Measurements from ENCODE around the gene USP48. TPM values are rescaled to one million over a fixed set of nuclear protein-coding genes. Genes with fewer than 3 reads are reported as not detected.

Gene USP48
- total and polyA plus RNA-seq, 10 of the 15 experiments (the other 5 are each of a cell fraction or from before 2014, with no cell fraction given): 21.2 to 115 (median 75.5) TPM

DNA sequence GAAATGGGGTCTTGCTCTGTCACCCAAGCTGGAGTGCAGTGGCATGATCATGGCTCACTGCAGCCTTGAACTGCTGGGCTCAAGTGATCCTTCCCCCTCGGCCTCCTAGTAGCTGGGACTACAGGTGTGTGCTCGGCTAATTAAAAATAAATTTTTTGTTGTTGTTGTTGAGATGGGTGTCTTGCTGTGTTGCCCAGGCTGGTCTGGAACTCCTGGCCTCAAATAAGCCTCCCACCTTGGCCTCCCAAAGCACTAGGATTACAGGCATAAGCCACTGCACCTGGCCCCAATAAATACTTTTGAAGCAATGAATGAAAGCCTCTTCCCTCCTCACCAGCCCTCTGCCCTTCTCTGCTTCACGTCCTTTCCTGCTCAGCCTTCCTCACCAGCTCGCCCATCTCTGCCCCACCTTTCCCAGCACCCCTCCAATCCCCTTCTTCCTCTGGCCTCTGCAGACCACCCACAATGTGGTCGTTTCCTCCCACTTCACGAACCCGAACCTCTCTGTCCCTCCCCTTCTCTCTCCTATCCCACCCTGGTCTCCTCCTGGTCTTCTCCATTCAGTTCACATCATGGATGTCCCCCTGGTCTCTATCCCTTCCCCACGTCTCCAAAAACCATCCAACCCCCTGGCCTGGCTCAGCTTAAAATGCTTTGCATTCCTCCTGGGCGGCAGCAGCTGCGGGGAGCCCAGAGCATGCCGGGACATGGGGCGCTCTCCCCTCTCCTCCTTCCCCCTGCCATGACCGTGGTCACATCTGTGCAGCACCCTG, 152.2 kb downstream of the USP48 start:
- Histone ChIP-seq H3K4me1 (ENCODE audit: control insufficient read depth, insufficient read depth, low read length) (no peaks in the 10 kb centered on the region), H3K79me2 (ENCODE audit: control insufficient read depth, insufficient read depth, low read length) (no peaks in the 10 kb centered on the region), H4K20me1 (ENCODE audit: control insufficient read depth, insufficient read depth) (no peaks in the 10 kb centered on the region), H3K9me3 (replicated peaks; ENCODE audit: control insufficient read depth, insufficient read depth, low read length) (no peaks in the 10 kb centered on the region), H3K4me3 (no peak overlapping the region), H3K4me2 (ENCODE audit: control insufficient read depth, insufficient read depth) (no peak overlapping the region), H3K27ac (ENCODE audit: control insufficient read depth, insufficient read depth) (no peak overlapping the region), H2AFZ (ENCODE audit: control insufficient read depth, low read depth, low read length) (no peak overlapping the region), H3K36me3 (ENCODE audit: control insufficient read depth in 2 of 2, insufficient read depth in 2 of 2, low read length in 1 of 2) (no peaks in the 10 kb centered on the region), H3K27me3 (replicated peaks in 1 of 2; ENCODE audit: control insufficient read depth in 2 of 2, insufficient read depth in 2 of 2, low read length in 1 of 2) (peaks cover 0 to 3% of the 10 kb centered on the region in 2 experiments; a peak in 2 of 4 replicates), H3K9ac (ENCODE audit: control insufficient read depth, insufficient read depth, low read length) (no peak overlapping the region)
- 9% methylated on average over 13 of the region's 13 CpGs for WGBS (ENCODE audit: insufficient coverage, insufficient replicate concordance, low lambda C conversion rate, missing lambda C conversion rate)
- ATAC-seq (no peak), FAIRE-seq (no peak), DNase-seq (ENCODE audit: low read depth, low spot score) (no peak)
- ChIA-PET SMC1A (ENCODE audit: uncharacterized antibody, unreplicated experiment) (no interaction called here), POLR2A (no interaction called here), CTCF (no interaction called here), RAD21 (ENCODE audit: unreplicated experiment) (no interaction called here)
- in situ Hi-C loops (cut with MboI): no loop called here
- TF ChIP-seq IKZF1 (conservative IDR thresholded peaks at IDR 0.05): no peak
- no peak for TF ChIP-seq POLR2AphosphoS5 (IDR thresholded peaks at IDR 0.05; ENCODE audit: low read length)
- TF ChIP-seq ASH2L (IDR thresholded peaks at IDR 0.05; ENCODE audit: borderline replicate concordance, low read depth): no peak
- no peak for TF ChIP-seq SUZ12 (IDR thresholded peaks at IDR 0.05; ENCODE audit: unreplicated experiment)
- no peak for TF ChIP-seq SP1 (IDR thresholded peaks at IDR 0.05; ENCODE audit: low read depth, low read length)
- TF ChIP-seq, protein P1, sequence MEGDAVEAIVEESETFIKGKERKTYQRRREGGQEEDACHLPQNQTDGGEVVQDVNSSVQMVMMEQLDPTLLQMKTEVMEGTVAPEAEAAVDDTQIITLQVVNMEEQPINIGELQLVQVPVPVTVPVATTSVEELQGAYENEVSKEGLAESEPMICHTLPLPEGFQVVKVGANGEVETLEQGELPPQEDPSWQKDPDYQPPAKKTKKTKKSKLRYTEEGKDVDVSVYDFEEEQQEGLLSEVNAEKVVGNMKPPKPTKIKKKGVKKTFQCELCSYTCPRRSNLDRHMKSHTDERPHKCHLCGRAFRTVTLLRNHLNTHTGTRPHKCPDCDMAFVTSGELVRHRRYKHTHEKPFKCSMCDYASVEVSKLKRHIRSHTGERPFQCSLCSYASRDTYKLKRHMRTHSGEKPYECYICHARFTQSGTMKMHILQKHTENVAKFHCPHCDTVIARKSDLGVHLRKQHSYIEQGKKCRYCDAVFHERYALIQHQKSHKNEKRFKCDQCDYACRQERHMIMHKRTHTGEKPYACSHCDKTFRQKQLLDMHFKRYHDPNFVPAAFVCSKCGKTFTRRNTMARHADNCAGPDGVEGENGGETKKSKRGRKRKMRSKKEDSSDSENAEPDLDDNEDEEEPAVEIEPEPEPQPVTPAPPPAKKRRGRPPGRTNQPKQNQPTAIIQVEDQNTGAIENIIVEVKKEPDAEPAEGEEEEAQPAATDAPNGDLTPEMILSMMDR (IDR thresholded peaks at IDR 0.05 in 2 of 3, conservative IDR thresholded peaks at IDR 0.05 in 1 of 3; ENCODE audit: control insufficient read depth in 2 of 3, extremely low read depth in 1 of 3, insufficient read depth in 1 of 3, low read depth in 3 of 3, low read length in 3 of 3): no peak
- no peak for TF ChIP-seq NR2C2 (IDR thresholded peaks at IDR 0.05; ENCODE audit: borderline replicate concordance, control insufficient read depth, insufficient read length, low read depth)
- TF ChIP-seq CREM (IDR thresholded peaks at IDR 0.05; ENCODE audit: low read depth): no peak
- no peak for TF ChIP-seq ATF7 (IDR thresholded peaks at IDR 0.05; ENCODE audit: low read depth)
- TF ChIP-seq, protein P2, sequence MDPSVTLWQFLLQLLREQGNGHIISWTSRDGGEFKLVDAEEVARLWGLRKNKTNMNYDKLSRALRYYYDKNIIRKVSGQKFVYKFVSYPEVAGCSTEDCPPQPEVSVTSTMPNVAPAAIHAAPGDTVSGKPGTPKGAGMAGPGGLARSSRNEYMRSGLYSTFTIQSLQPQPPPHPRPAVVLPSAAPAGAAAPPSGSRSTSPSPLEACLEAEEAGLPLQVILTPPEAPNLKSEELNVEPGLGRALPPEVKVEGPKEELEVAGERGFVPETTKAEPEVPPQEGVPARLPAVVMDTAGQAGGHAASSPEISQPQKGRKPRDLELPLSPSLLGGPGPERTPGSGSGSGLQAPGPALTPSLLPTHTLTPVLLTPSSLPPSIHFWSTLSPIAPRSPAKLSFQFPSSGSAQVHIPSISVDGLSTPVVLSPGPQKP (IDR thresholded peaks at IDR 0.05; ENCODE audit: low read depth, low read length): no peak
- no peak for TF ChIP-seq MEF2A (IDR thresholded peaks at IDR 0.05; ENCODE audit: insufficient read depth, low read depth, low read length)
- TF ChIP-seq, protein P3, sequence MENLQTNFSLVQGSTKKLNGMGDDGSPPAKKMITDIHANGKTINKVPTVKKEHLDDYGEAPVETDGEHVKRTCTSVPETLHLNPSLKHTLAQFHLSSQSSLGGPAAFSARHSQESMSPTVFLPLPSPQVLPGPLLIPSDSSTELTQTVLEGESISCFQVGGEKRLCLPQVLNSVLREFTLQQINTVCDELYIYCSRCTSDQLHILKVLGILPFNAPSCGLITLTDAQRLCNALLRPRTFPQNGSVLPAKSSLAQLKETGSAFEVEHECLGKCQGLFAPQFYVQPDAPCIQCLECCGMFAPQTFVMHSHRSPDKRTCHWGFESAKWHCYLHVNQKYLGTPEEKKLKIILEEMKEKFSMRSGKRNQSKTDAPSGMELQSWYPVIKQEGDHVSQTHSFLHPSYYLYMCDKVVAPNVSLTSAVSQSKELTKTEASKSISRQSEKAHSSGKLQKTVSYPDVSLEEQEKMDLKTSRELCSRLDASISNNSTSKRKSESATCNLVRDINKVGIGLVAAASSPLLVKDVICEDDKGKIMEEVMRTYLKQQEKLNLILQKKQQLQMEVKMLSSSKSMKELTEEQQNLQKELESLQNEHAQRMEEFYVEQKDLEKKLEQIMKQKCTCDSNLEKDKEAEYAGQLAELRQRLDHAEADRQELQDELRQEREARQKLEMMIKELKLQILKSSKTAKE (IDR thresholded peaks at IDR 0.05; ENCODE audit: low read depth, poor library complexity, severe bottlenecking): no peak
- no peak for TF ChIP-seq TAF1 (IDR thresholded peaks at IDR 0.05; ENCODE audit: borderline replicate concordance, low read depth, low read length)
- TF ChIP-seq CEBPB (IDR thresholded peaks at IDR 0.05; ENCODE audit: borderline replicate concordance in 1 of 2, low read depth in 2 of 2, low read length in 2 of 2): no peak
- no peak for TF ChIP-seq KDM1A (IDR thresholded peaks at IDR 0.05; ENCODE audit: borderline replicate concordance)
- no peak for TF ChIP-seq DPF2 (IDR thresholded peaks at IDR 0.05)
- TF ChIP-seq SREBF2 (IDR thresholded peaks at IDR 0.05; ENCODE audit: low read length): no peak
- TF ChIP-seq CBX3 (IDR thresholded peaks at IDR 0.05; ENCODE audit: borderline replicate concordance, low read depth): no peak
- TF ChIP-seq CHD2 (IDR thresholded peaks at IDR 0.05; ENCODE audit: borderline replicate concordance, low read depth, low read length): no peak
- BruUV-seq (replicated peaks): no TSS peak
- intact Hi-C loops (cut with micrococcal nuclease; ENCODE audit: unreplicated experiment): no loop called here

Measured in GM12878 (cell line).